ENCODE measurements around the gene B3GALNT2. TPM values are rescaled to one million over a fixed set of nuclear protein-coding genes. Genes with fewer than 3 reads are reported as not detected.

The B3GALNT2 gene
- total and polyA plus RNA-seq, 7 donors: 7.1 to 46.9 (median 27.0) TPM

- no peaks in the 10 kb centered on the region for H3K4me1 ChIP-seq
- H3K36me3 ChIP-seq (ENCODE audit: insufficient read depth in 1 of 2, low read depth in 1 of 2): no peaks in the 10 kb centered on the region
- H3K27me3 ChIP-seq (ENCODE audit: insufficient read depth in 3 of 3, low read length in 2 of 3): no peaks in the 10 kb centered on the region
- intact Hi-C loops (cut with DNase I): loop anchor here (2.0 to 10.0 kb wide), 4 partner anchors 271 to 463 kb away; no protein-coding TSS in a partner anchor
- DNase-seq (no peak), ATAC-seq (no peak)
- 65 to 71% (median 68%) methylated on average over 13 of the region's 13 CpGs for WGBS, 3 donors
- H3K9me3 ChIP-seq: no peaks in the 10 kb centered on the region
- no peak for TF ChIP-seq CTCF (IDR thresholded peaks at IDR 0.05)
- no peak overlapping the region for H3K4me3 ChIP-seq
- no peak overlapping the region for H3K27ac ChIP-seq
Observed at GRCh38 chr1:235511470-235512240, 7.4 kb upstream of the B3GALNT2 start.

GRCh38 chr1:235510823-235511222 lies 6.6 kb upstream of the B3GALNT2 start:
- no peaks in the 10 kb centered on the region for H3K27me3 ChIP-seq (ENCODE audit: insufficient read depth in 3 of 3, low read length in 2 of 3)
- intact Hi-C loops (cut with DNase I): loop anchor here (5.0 to 10.0 kb wide), 3 partner anchors 271 to 464 kb away; no protein-coding TSS in a partner anchor
- no peak overlapping the region for H3K27ac ChIP-seq
- no peak for ATAC-seq
- WGBS, 3 donors: 67 to 82% (median 68%) methylated on average over 6 of the region's 6 CpGs
- DNase-seq: no peak
- no peak for TF ChIP-seq CTCF (IDR thresholded peaks at IDR 0.05)
- H3K4me1 ChIP-seq: peaks cover 1% of the 10 kb centered on the region
- no peaks in the 10 kb centered on the region for H3K36me3 ChIP-seq (ENCODE audit: insufficient read depth in 1 of 2, low read depth in 1 of 2)
- H3K4me3 ChIP-seq: no peak overlapping the region
- H3K9me3 ChIP-seq: no peaks in the 10 kb centered on the region

- TF ChIP-seq CTCF (IDR thresholded peaks at IDR 0.05): no peak
- H3K27me3 ChIP-seq (ENCODE audit: insufficient read depth in 3 of 3, low read length in 2 of 3): no peaks in the 10 kb centered on the region
- peaks cover 6% of the 10 kb centered on the region for H3K4me1 ChIP-seq
- intact Hi-C loops (cut with DNase I): loop anchor here in 1 of 2 donors (5.0 kb wide), 1 partner anchor 360 kb away; the partner anchor contains the start of gene LYST
- no peak for ATAC-seq
- 70 to 74% (median 71%) methylated on average over 3 of the region's 3 CpGs for WGBS, 3 donors
- H3K27ac ChIP-seq: no peak overlapping the region
- H3K4me3 ChIP-seq: no peak overlapping the region
- DNase-seq: no peak
- no peaks in the 10 kb centered on the region for H3K36me3 ChIP-seq (ENCODE audit: insufficient read depth in 1 of 2, low read depth in 1 of 2)
- no peaks in the 10 kb centered on the region for H3K9me3 ChIP-seq
Observed at GRCh38 chr1:235507623-235508022, 3.4 kb upstream of the B3GALNT2 start.

GRCh38 chr1:235504494-235505222 lies 406 bp upstream of the B3GALNT2 start:
- Histone ChIP-seq H3K27ac (peak overlapping the region; percentile 99), H3K4me3 (peak overlapping the region; percentile 87), H3K27me3 (ENCODE audit: insufficient read depth in 3 of 3, low read length in 2 of 3) (no peaks in the 10 kb centered on the region), H3K36me3 (ENCODE audit: insufficient read depth in 1 of 2, low read depth in 1 of 2) (no peaks in the 10 kb centered on the region), H3K9me3 (no peaks in the 10 kb centered on the region), H3K4me1 (peaks cover 32% of the 10 kb centered on the region)
- whole genome bisulfite sequencing, 3 donors: 0% methylated on average over 55 to 61 of the region's 61 CpGs
- DNase-seq (peak; percentile 99 to 100), ATAC-seq (peak; percentile 87 to 92 (median 89))
- intact Hi-C loops (cut with DNase I): loop anchor here in 1 of 2 donors (5.0 kb wide), 1 partner anchor 363 kb away; the partner anchor contains the start of gene LYST
- peak; percentile 78 for TF ChIP-seq CTCF (IDR thresholded peaks at IDR 0.05)
